Naive B cell (primary cell): Measurements from ENCODE around the gene MYO1H. TPM values are rescaled to one million over a fixed set of nuclear protein-coding genes. Genes with fewer than 3 reads are reported as not detected.
"Not testable (repeated sequence)": the region's sequence is repeated elsewhere in the genome, so short reads cannot be mapped to it uniquely, and the experiment has no call there.

Source experiments
- ATAC-seq, 2 donors: fragments of 150-1000 bp; cut with Tn5 transposase; 2 replicates each; pipeline ENCODE4 v1.10.0; 2021; ENCODE audit warnings: low read depth in 2 of 2, mild to moderate bottlenecking in 2 of 2, moderate library complexity in 2 of 2
- DNase-seq: peaks from one replicate; pipeline ENCODE4 v3.0.0; 2022
- H3K27ac Mint-ChIP-seq, 6 donors: one replicate each; pipeline ENCODE4 v1.8.0; 2020 to 2022; ENCODE audit warnings: mild to moderate bottlenecking in 6 of 6, mixed read lengths in 6 of 6, moderate library complexity in 5 of 6, inconsistent platforms in 2 of 6
- H3K27me3 Mint-ChIP-seq, 3 donors: one replicate each; pipeline ENCODE4 v1.8.0; 2021 to 2022; ENCODE audit warnings: mixed read lengths in 3 of 3, mild to moderate bottlenecking in 1 of 3
- H3K36me3 Mint-ChIP-seq, 2 donors: one replicate each; pipeline ENCODE4 v1.8.0; 2020 to 2022; ENCODE audit warnings: mixed read lengths in 2 of 2, inconsistent platforms in 1 of 2, mild to moderate bottlenecking in 1 of 2
- H3K4me1 Mint-ChIP-seq, 3 donors: one replicate each; pipeline ENCODE4 v1.8.0; 2020 to 2022; ENCODE audit warnings: mixed read lengths in 3 of 3, inconsistent platforms in 1 of 3, mild to moderate bottlenecking in 1 of 3, moderate library complexity in 1 of 3
- H3K4me3 Mint-ChIP-seq, 8 donors: one replicate each; pipeline ENCODE4 v1.8.0; 2020 to 2022; ENCODE audit warnings: mild to moderate bottlenecking in 8 of 8, mixed read lengths in 8 of 8, moderate library complexity in 8 of 8, inconsistent platforms in 2 of 8
- H3K9me3 Mint-ChIP-seq, 7 donors: one replicate each; pipeline ENCODE4 v1.8.0; 2020 to 2022; ENCODE audit warnings: mixed read lengths in 7 of 7, mild to moderate bottlenecking in 5 of 7, inconsistent platforms in 2 of 7, moderate library complexity in 1 of 7
- polyA plus RNA-seq, 6 donors: library from polyadenylated mRNA; unstranded; fragments of 300-500 nt; fragmentation: Illumina TruSeq; gene quantifications; one replicate each; pipeline ENCODE4 v1.2.3, GENCODE V29; 2021; ENCODE audit warnings: low read depth in 6 of 6

The MYO1H gene
- polyA plus RNA-seq, 6 donors from 2014 or later = not detected

- ATAC-seq = no peak
These were observed 115.4 kb downstream of the MYO1H start for GRCh38 chr12:109462868-109463692.

GRCh38 chr12:109463756-109464155, 116.1 kb downstream of the MYO1H start:
- DNase-seq (no peak), ATAC-seq (no peak)
- H3K4me1 Mint-ChIP-seq = peaks cover 32 to 51% (median 41%) of the 10 kb centered on the region in 3 donors
- H3K27me3 Mint-ChIP-seq = no peaks in the 10 kb centered on the region
- H3K27ac Mint-ChIP-seq = peak overlapping the region in 3 of 6 donors; percentile 1 to 73 (median 12)
- H3K4me3 Mint-ChIP-seq = no peak overlapping the region
- H3K36me3 Mint-ChIP-seq = peaks cover 0 to 10% of the 10 kb centered on the region in 2 donors
- H3K9me3 Mint-ChIP-seq = no peaks in the 10 kb centered on the region

More at GRCh38 chr12:109462868-109463692, 115.4 kb downstream of the MYO1H start:
- no peaks in the 10 kb centered on the region for H3K27me3 Mint-ChIP-seq
- H3K4me3 Mint-ChIP-seq = peak overlapping the region in 1 of 8 donors; percentile 48
- H3K9me3 Mint-ChIP-seq = no peaks in the 10 kb centered on the region
- DNase-seq = no peak
- H3K4me1 Mint-ChIP-seq = peaks cover 32 to 47% (median 45%) of the 10 kb centered on the region in 3 donors
- peak overlapping the region in 4 of 6 donors; percentile 1 to 80 (median 24) for H3K27ac Mint-ChIP-seq
- peaks cover under 1 to 16% of the 10 kb centered on the region in 2 donors for H3K36me3 Mint-ChIP-seq

- DNase-seq (no peak), ATAC-seq (no peak)
- Mint-ChIP-seq H3K27ac (peak overlapping the region in 1 of 6 donors; percentile 27), H3K4me3 (no peak overlapping the region), H3K4me1 (peaks cover 29 to 51% (median 39%) of the 10 kb centered on the region in 3 donors), H3K27me3 (no peaks in the 10 kb centered on the region), H3K36me3 (no peaks in the 10 kb centered on the region), H3K9me3 (no peaks in the 10 kb centered on the region)
These were observed 117.1 kb downstream of the MYO1H start for GRCh38 chr12:109464642-109465351.

GRCh38 chr12:109466305-109466704, 118.6 kb downstream of the MYO1H start:
- peaks cover 35 to 51% (median 46%) of the 10 kb centered on the region in 3 donors for H3K4me1 Mint-ChIP-seq
- peak overlapping the region in 1 of 6 donors; percentile 33 for H3K27ac Mint-ChIP-seq
- H3K4me3 Mint-ChIP-seq = no peak overlapping the region
- no peak for ATAC-seq
- no peak for DNase-seq
- H3K36me3 Mint-ChIP-seq = no peaks in the 10 kb centered on the region
- H3K27me3 Mint-ChIP-seq = no peaks in the 10 kb centered on the region
- no peaks in the 10 kb centered on the region for H3K9me3 Mint-ChIP-seq

GRCh38 chr12:109466821-109467220, 119.1 kb downstream of the MYO1H start:
- ATAC-seq (no peak), DNase-seq (no peak)
- no peak overlapping the region for H3K27ac Mint-ChIP-seq
- H3K9me3 Mint-ChIP-seq = no peaks in the 10 kb centered on the region
- H3K36me3 Mint-ChIP-seq = no peaks in the 10 kb centered on the region
- no peak overlapping the region for H3K4me3 Mint-ChIP-seq
- no peaks in the 10 kb centered on the region for H3K27me3 Mint-ChIP-seq
- H3K4me1 Mint-ChIP-seq = peaks cover 31 to 47% (median 41%) of the 10 kb centered on the region in 3 donors

- Mint-ChIP-seq H3K4me3 (no peak overlapping the region), H3K27me3 (no peaks in the 10 kb centered on the region), H3K9me3 (no peaks in the 10 kb centered on the region), H3K4me1 (peaks cover 29 to 41% (median 31%) of the 10 kb centered on the region in 3 donors), H3K36me3 (no peaks in the 10 kb centered on the region), H3K27ac (no peak overlapping the region)
- ATAC-seq (no peak), DNase-seq (no peak)
These were observed 120.4 kb downstream of the MYO1H start for GRCh38 chr12:109467978-109468676.

- DNase-seq (no peak), ATAC-seq (no peak)
- no peaks in the 10 kb centered on the region for H3K36me3 Mint-ChIP-seq
- no peak overlapping the region for H3K27ac Mint-ChIP-seq
- H3K4me3 Mint-ChIP-seq = no peak overlapping the region
- no peaks in the 10 kb centered on the region for H3K9me3 Mint-ChIP-seq
- H3K4me1 Mint-ChIP-seq = peaks cover 19 to 30% (median 20%) of the 10 kb centered on the region in 3 donors
- H3K27me3 Mint-ChIP-seq = no peaks in the 10 kb centered on the region
These were observed 121.8 kb downstream of the MYO1H start for GRCh38 chr12:109469517-109469916.

- no peak overlapping the region for H3K4me3 Mint-ChIP-seq
- no peak overlapping the region for H3K27ac Mint-ChIP-seq
- no peak for DNase-seq
These were observed 125.3 kb downstream of the MYO1H start for GRCh38 chr12:109473006-109473405.

GRCh38 chr12:109473526-109474270, 126.0 kb downstream of the MYO1H start:
- not testable (repeated sequence) for H3K36me3 Mint-ChIP-seq, ATAC-seq, H3K4me3 Mint-ChIP-seq, DNase-seq, H3K27me3 Mint-ChIP-seq, H3K9me3 Mint-ChIP-seq, H3K27ac Mint-ChIP-seq
- peaks cover 34 to 50% (median 34%) of the 10 kb centered on the region in 3 donors for H3K4me1 Mint-ChIP-seq

More at GRCh38 chr12:109473006-109473405, 125.3 kb downstream of the MYO1H start:
- no peak for ATAC-seq
- H3K36me3 Mint-ChIP-seq = no peaks in the 10 kb centered on the region
- H3K4me1 Mint-ChIP-seq = peaks cover 33 to 48% (median 34%) of the 10 kb centered on the region in 3 donors
- no peaks in the 10 kb centered on the region for H3K9me3 Mint-ChIP-seq
- no peaks in the 10 kb centered on the region for H3K27me3 Mint-ChIP-seq

GRCh38 chr12:109475121-109475520, 127.4 kb downstream of the MYO1H start:
- Mint-ChIP-seq H3K27me3 (no peaks in the 10 kb centered on the region), H3K36me3 (no peaks in the 10 kb centered on the region), H3K4me1 (peaks cover 37 to 58% (median 40%) of the 10 kb centered on the region in 3 donors), H3K9me3 (no peaks in the 10 kb centered on the region), H3K27ac (peak overlapping the region in 1 of 6 donors; percentile 16), H3K4me3 (peak overlapping the region in 4 of 8 donors; percentile 15 to 97 (median 80))
- no peak for DNase-seq
- no peak for ATAC-seq

- ATAC-seq = no peak
- Mint-ChIP-seq H3K27me3 (no peaks in the 10 kb centered on the region), H3K36me3 (no peaks in the 10 kb centered on the region), H3K9me3 (no peaks in the 10 kb centered on the region), H3K4me1 (peaks cover 29 to 53% (median 31%) of the 10 kb centered on the region in 3 donors), H3K4me3 (peak overlapping the region; percentile 96 to 99 (median 97)), H3K27ac (peak overlapping the region in 5 of 6 donors; percentile 58 to 99 (median 96))
- DNase-seq = no peak
These were observed 128.5 kb downstream of the MYO1H start for GRCh38 chr12:109475993-109476806.

GRCh38 chr12:109476807-109477184, 129.1 kb downstream of the MYO1H start:
- ATAC-seq = no peak
- Mint-ChIP-seq H3K9me3 (no peaks in the 10 kb centered on the region), H3K36me3 (no peaks in the 10 kb centered on the region), H3K27me3 (no peaks in the 10 kb centered on the region), H3K27ac (peak overlapping the region; percentile 96 to 99 (median 98)), H3K4me3 (peak overlapping the region; percentile 96 to 99 (median 97)), H3K4me1 (peaks cover 29 to 53% (median 31%) of the 10 kb centered on the region in 3 donors)
- no peak for DNase-seq
